ENCODE data around the gene GNS. TPM values are rescaled to one million over a fixed set of nuclear protein-coding genes. Genes with fewer than 3 reads are reported as not detected.

GNS gene
- total and polyA plus RNA-seq, 2 of the 4 experiments (the other 2 are of a cell fraction), result 60.4 to 80.7 TPM

DNA sequence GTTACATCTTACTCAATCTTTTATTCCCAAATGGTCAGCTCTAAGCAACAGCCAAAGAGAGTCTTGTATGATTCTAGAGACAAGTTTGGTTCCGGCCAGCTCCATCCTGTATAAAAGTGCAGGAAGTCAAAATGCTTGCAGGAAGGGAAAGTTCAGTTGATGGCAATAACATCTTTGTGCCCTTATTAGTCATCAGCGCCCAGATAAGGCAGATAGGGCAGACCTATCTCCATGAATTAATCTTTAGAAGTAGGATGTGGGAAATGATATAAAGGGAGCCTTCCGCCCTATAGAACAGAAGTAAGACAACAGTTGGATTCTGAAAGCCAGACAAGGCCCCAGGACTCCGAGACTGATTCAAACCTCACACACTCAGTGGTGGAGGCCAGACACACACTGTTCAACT, 6.4 kb downstream of the GNS start:
- Histone ChIP-seq H3K9ac (ENCODE audit: low read depth, low read length) (no peak overlapping the region), H2AK9ac (replicated peaks; ENCODE audit: low read depth, low read length, poor library complexity) (no peak overlapping the region)

More for the DNA sequence above, 6.4 kb downstream of the GNS start:
- Histone ChIP-seq H2BK120ac (ENCODE audit: low read depth, low read length) (no peak overlapping the region), H3K36me3 (ENCODE audit: control insufficient read depth, insufficient read depth, low read length) (peaks cover 12% of the 10 kb centered on the region), H3K4me1 (ENCODE audit: control insufficient read depth, insufficient read depth, low read length) (no peaks in the 10 kb centered on the region), H3K4ac (ENCODE audit: low read depth, low read length) (no peak overlapping the region), H2BK20ac (ENCODE audit: low read depth, low read length) (no peak overlapping the region), H2AK5ac (ENCODE audit: low read depth, low read length) (no peak overlapping the region), H4K20me1 (ENCODE audit: insufficient read depth, low read length) (no peaks in the 10 kb centered on the region), H3K18ac (ENCODE audit: low read depth, low read length) (no peak overlapping the region), H3K14ac (replicated peaks; ENCODE audit: low read depth, low read length) (no peak overlapping the region), H3K23ac (ENCODE audit: low read depth, low read length) (no peak overlapping the region), H2BK5ac (ENCODE audit: low read depth, low read length, poor library complexity, severe bottlenecking) (no peak overlapping the region), H4K8ac (ENCODE audit: low read depth in 2 of 2, low read length in 2 of 2) (no peak overlapping the region), H4K5ac (ENCODE audit: low read depth, low read length) (no peak overlapping the region), H3K79me1 (ENCODE audit: low read depth in 1 of 2, low read length in 2 of 2) (peaks cover 6 to 31% of the 10 kb centered on the region in 2 experiments; a peak in 3 of 4 replicates), H3K56ac (ENCODE audit: extremely low read depth, insufficient read depth, low read length) (no peak overlapping the region), H3K27me3 (ENCODE audit: control insufficient read depth, insufficient read depth, low read length) (no peaks in the 10 kb centered on the region), H2AFZ (replicated peaks; ENCODE audit: low read length, poor library complexity) (no peak overlapping the region), H3K4me3 (ENCODE audit: insufficient read depth, low read depth, low read length) (no peak overlapping the region), H3K4me2 (ENCODE audit: low read depth, low read length) (no peak overlapping the region), H4K91ac (ENCODE audit: insufficient read depth, low read depth, low read length) (no peak overlapping the region), H3K9me3 (ENCODE audit: control insufficient read depth, insufficient read depth, low read length) (no peaks in the 10 kb centered on the region), H3K9me1 (ENCODE audit: insufficient read depth, low read length) (peaks cover 3% of the 10 kb centered on the region; the same call in 1 of the 2 replicates), H3K27ac (ENCODE audit: insufficient read depth, low read length) (no peak overlapping the region), H2BK15ac (ENCODE audit: low read depth, low read length) (no peak overlapping the region)
- WGBS, 2 experiments (ENCODE audit: extremely low coverage in 2 of 2, insufficient read length in 1 of 2), result 100% methylated on average over 3 of the region's 4 CpGs; no CpG with 5 or more reads in 1 of the 2 experiments
- ChIA-PET POLR2A (ENCODE audit: unreplicated experiment) (no interaction called here), CTCF (interaction anchor here (0.5 kb wide), 1 partner anchor 1554 kb away, joined by 3 read pairs; no protein-coding TSS in a partner anchor)
- BruUV-seq (replicated peaks), result no TSS peak
- no peak for ATAC-seq (ENCODE audit: low read depth)
- intact Hi-C loops (cut with micrococcal nuclease), result no loop called here
- TF ChIP-seq SMC3 (IDR thresholded peaks at IDR 0.05; ENCODE audit: low read depth, low read length), result no peak
- TF ChIP-seq RAD21 (IDR thresholded peaks at IDR 0.05; ENCODE audit: low read length), result no peak
- no peak for TF ChIP-seq RCOR1 (IDR thresholded peaks at IDR 0.05; ENCODE audit: insufficient replicate concordance, low read length)
- TF ChIP-seq, protein P1, sequence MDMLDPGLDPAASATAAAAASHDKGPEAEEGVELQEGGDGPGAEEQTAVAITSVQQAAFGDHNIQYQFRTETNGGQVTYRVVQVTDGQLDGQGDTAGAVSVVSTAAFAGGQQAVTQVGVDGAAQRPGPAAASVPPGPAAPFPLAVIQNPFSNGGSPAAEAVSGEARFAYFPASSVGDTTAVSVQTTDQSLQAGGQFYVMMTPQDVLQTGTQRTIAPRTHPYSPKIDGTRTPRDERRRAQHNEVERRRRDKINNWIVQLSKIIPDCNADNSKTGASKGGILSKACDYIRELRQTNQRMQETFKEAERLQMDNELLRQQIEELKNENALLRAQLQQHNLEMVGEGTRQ (IDR thresholded peaks at IDR 0.05; ENCODE audit: low read depth, low read length), result no peak
- TF ChIP-seq RFX5 (IDR thresholded peaks at IDR 0.05; ENCODE audit: low read depth, low read length), result no peak
- TF ChIP-seq POLR2A (IDR thresholded peaks at IDR 0.05; ENCODE audit: low read depth, low read length), result no peak
- no peak for TF ChIP-seq NFE2L2 (IDR thresholded peaks at IDR 0.05; ENCODE audit: low read depth, low read length)
- dilution Hi-C loops (cut with HindIII; ENCODE audit: low sequenced_read_pairs, unreplicated experiment), result no loop called here
- in situ Hi-C loops (cut with MboI; ENCODE audit: low sequenced_read_pairs), result no loop called here
- DNase-seq, result no peak

Measured in IMR-90 (cell line).